ENCODE data around the gene MIS12.

- TF ChIP-seq, protein P1, sequence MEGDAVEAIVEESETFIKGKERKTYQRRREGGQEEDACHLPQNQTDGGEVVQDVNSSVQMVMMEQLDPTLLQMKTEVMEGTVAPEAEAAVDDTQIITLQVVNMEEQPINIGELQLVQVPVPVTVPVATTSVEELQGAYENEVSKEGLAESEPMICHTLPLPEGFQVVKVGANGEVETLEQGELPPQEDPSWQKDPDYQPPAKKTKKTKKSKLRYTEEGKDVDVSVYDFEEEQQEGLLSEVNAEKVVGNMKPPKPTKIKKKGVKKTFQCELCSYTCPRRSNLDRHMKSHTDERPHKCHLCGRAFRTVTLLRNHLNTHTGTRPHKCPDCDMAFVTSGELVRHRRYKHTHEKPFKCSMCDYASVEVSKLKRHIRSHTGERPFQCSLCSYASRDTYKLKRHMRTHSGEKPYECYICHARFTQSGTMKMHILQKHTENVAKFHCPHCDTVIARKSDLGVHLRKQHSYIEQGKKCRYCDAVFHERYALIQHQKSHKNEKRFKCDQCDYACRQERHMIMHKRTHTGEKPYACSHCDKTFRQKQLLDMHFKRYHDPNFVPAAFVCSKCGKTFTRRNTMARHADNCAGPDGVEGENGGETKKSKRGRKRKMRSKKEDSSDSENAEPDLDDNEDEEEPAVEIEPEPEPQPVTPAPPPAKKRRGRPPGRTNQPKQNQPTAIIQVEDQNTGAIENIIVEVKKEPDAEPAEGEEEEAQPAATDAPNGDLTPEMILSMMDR (IDR thresholded peaks at IDR 0.05 in 4 of 5, conservative IDR thresholded peaks at IDR 0.05 in 1 of 5) = no peak
- TF ChIP-seq POLR2A (IDR thresholded peaks at IDR 0.05) = no peak
Observed at GRCh38 chr17:5500589-5501391, 14.4 kb downstream of the MIS12 start.
